Suprapubic skin (tissue), 3 donors: ENCODE measurements around the gene SERINC5.

Source experiments
- POLR2A ChIP-seq, 2 donors: fragments of 450-650 bp; IDR thresholded peaks; one replicate each; pipeline ENCODE4 v1.6.1; 2017; ENCODE audit warnings: antibody characterized with exemption in 2 of 2, mild to moderate bottlenecking in 2 of 2, moderate library complexity in 2 of 2
- TF ChIP-seq, protein P1 (sequence below), 2 donors: fragments of 200-600 bp in 1 of 2; fragments of 450-650 bp in 1 of 2; sonication (generic) in 1 of 2; IDR thresholded peaks; one replicate each; pipeline ENCODE4 v1.5.1; 2016 to 2019; ENCODE audit warnings: antibody characterized with exemption in 2 of 2, mild to moderate bottlenecking in 1 of 2, moderate library complexity in 1 of 2

- TF ChIP-seq, protein P1, sequence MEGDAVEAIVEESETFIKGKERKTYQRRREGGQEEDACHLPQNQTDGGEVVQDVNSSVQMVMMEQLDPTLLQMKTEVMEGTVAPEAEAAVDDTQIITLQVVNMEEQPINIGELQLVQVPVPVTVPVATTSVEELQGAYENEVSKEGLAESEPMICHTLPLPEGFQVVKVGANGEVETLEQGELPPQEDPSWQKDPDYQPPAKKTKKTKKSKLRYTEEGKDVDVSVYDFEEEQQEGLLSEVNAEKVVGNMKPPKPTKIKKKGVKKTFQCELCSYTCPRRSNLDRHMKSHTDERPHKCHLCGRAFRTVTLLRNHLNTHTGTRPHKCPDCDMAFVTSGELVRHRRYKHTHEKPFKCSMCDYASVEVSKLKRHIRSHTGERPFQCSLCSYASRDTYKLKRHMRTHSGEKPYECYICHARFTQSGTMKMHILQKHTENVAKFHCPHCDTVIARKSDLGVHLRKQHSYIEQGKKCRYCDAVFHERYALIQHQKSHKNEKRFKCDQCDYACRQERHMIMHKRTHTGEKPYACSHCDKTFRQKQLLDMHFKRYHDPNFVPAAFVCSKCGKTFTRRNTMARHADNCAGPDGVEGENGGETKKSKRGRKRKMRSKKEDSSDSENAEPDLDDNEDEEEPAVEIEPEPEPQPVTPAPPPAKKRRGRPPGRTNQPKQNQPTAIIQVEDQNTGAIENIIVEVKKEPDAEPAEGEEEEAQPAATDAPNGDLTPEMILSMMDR (IDR thresholded peaks at IDR 0.05), result no peak
- no peak for TF ChIP-seq POLR2A (IDR thresholded peaks at IDR 0.05)
Observed at GRCh38 chr5:80141681-80142080, 114.2 kb downstream of the SERINC5 start.
